Ishikawa (cell line): ENCODE measurements around the gene GUCD1.

Source experiments
- CEBPB ChIP-seq: IDR thresholded peaks from 2 replicates; pipeline ENCODE4 v1.6.1; 2012
- CREB1 ChIP-seq: IDR thresholded peaks from 2 replicates; pipeline ENCODE4 v1.6.1; 2012; ENCODE audit warnings: low read depth
- EGR1 ChIP-seq: IDR thresholded peaks from 2 replicates; pipeline ENCODE4 v1.6.1; 2012
- EP300 ChIP-seq: IDR thresholded peaks from 2 replicates; pipeline ENCODE4 v1.6.1; 2012; ENCODE audit warnings: borderline replicate concordance
- FOXM1 ChIP-seq: IDR thresholded peaks from 2 replicates; pipeline ENCODE4 v1.6.1; 2012; ENCODE audit warnings: low read depth, borderline replicate concordance
- NFIC ChIP-seq: IDR thresholded peaks from 2 replicates; pipeline ENCODE4 v1.6.1; 2012
- RAD21 ChIP-seq: IDR thresholded peaks from 2 replicates; pipeline ENCODE4 v1.6.1; 2012; ENCODE audit warnings: low read depth
- TAF1 ChIP-seq: IDR thresholded peaks from 2 replicates; pipeline ENCODE4 v1.6.1; 2012; ENCODE audit warnings: low read depth, mild to moderate bottlenecking
- TCF12 ChIP-seq: IDR thresholded peaks from 2 replicates; pipeline ENCODE4 v1.6.1; 2012; ENCODE audit warnings: low read depth
- TEAD4 ChIP-seq: IDR thresholded peaks from 2 replicates; pipeline ENCODE4 v1.6.1; 2012
- USF1 ChIP-seq: IDR thresholded peaks from 2 replicates; pipeline ENCODE4 v1.6.1; 2012
- YY1 ChIP-seq: IDR thresholded peaks from 2 replicates; pipeline ENCODE4 v1.6.1; 2012; ENCODE audit warnings: low read depth
- ZBTB7A ChIP-seq: IDR thresholded peaks from 2 replicates; pipeline ENCODE4 v1.6.1; 2012; ENCODE audit warnings: low read depth
- TF ChIP-seq, protein P1 (sequence below): IDR thresholded peaks from 2 replicates; pipeline ENCODE4 v1.6.1; 2012; ENCODE audit warnings: low read depth, mild to moderate bottlenecking
- TF ChIP-seq, protein P2 (sequence below): IDR thresholded peaks from 2 replicates; pipeline ENCODE4 v1.6.1; 2012

The GUCD1 gene

DNA sequence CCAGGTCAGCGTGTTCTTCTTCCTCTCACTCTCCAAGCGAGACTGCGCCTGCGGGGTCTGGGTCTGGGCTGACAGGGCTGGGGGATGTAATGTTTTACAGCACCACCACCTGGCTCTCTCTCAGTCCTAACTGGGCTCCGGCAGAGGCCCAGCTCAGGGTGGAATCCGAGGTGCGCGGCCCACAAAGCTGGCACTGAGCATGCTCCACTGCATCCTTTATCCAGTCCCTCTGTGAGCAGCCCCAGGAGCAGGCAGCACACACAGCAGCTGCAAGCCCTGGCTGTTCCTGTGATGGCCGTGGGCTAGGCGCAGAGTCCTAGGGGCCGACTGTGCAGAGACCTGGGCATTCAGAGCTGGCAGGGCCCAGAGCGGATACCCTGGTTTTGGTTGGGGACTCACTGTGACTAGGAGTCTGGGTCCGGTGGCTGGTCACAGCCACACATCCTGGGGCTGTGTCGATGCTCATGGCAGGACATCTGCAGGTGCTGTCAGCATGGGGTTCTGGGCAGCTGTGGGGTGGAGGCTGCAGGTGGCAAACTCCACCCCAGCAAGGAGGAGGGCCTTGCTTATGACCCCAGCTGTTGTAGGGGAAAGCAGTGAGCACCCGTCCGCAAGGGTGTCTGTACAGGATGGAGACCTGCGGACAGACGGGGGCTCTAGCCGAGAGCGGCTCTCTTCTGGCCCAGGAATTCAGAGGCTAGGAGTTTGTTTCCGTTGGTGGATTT is 34.0 kb upstream of the GUCD1 start:
- TF ChIP-seq, protein P1, sequence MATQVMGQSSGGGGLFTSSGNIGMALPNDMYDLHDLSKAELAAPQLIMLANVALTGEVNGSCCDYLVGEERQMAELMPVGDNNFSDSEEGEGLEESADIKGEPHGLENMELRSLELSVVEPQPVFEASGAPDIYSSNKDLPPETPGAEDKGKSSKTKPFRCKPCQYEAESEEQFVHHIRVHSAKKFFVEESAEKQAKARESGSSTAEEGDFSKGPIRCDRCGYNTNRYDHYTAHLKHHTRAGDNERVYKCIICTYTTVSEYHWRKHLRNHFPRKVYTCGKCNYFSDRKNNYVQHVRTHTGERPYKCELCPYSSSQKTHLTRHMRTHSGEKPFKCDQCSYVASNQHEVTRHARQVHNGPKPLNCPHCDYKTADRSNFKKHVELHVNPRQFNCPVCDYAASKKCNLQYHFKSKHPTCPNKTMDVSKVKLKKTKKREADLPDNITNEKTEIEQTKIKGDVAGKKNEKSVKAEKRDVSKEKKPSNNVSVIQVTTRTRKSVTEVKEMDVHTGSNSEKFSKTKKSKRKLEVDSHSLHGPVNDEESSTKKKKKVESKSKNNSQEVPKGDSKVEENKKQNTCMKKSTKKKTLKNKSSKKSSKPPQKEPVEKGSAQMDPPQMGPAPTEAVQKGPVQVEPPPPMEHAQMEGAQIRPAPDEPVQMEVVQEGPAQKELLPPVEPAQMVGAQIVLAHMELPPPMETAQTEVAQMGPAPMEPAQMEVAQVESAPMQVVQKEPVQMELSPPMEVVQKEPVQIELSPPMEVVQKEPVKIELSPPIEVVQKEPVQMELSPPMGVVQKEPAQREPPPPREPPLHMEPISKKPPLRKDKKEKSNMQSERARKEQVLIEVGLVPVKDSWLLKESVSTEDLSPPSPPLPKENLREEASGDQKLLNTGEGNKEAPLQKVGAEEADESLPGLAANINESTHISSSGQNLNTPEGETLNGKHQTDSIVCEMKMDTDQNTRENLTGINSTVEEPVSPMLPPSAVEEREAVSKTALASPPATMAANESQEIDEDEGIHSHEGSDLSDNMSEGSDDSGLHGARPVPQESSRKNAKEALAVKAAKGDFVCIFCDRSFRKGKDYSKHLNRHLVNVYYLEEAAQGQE: no peak
- TF ChIP-seq TCF12: peak; percentile 36; the same call in 1 of the 2 replicates

DNA sequence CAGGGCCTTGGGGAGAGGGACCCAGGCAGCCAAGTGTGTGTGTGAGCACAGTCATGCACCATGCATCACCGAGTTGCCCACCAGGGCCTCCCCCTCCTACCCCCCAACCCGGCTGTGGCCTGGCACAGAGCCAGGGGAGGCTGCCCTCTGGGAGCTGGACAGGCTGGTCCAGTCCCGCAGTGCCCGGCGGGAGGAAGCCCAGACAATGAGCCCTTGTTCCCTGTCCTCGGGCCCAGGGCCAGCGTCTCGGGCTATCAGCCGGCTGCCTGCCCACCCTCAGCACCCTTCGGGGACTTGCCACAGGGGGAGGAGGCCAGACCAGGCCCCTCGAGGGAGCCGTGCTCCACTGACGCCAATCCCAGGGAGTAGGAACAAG is 33.4 kb upstream of the GUCD1 start:
- TF ChIP-seq ZBTB7A (peak; percentile 97), YY1 (0 out of 2 replicates have a peak, but pooled peaks have one; percentile 22), TEAD4 (peak; percentile 23; the same call in 1 of the 2 replicates), TCF12 (peak; percentile 82), EP300 (peak; percentile 73), FOXM1 (no peak), RAD21 (no peak), NFIC (peak; percentile 99), TAF1 (no peak), CEBPB (no peak), USF1 (no peak), CREB1 (no peak), EGR1 (no peak)
- TF ChIP-seq, protein P1: no peak
- TF ChIP-seq, protein P2, sequence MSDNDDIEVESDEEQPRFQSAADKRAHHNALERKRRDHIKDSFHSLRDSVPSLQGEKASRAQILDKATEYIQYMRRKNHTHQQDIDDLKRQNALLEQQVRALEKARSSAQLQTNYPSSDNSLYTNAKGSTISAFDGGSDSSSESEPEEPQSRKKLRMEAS: no peak

- TF ChIP-seq EP300 (no peak), TCF12 (no peak), CEBPB (no peak), YY1 (no peak), FOXM1 (no peak), EGR1 (no peak), USF1 (no peak), RAD21 (no peak), ZBTB7A (no peak), CREB1 (no peak), TAF1 (no peak), TEAD4 (no peak), NFIC (no peak)
- TF ChIP-seq, protein P2: no peak
- TF ChIP-seq, protein P1: no peak
Measured at GRCh38 chr22:24587948-24588347, 33.0 kb upstream of the GUCD1 start.

DNA sequence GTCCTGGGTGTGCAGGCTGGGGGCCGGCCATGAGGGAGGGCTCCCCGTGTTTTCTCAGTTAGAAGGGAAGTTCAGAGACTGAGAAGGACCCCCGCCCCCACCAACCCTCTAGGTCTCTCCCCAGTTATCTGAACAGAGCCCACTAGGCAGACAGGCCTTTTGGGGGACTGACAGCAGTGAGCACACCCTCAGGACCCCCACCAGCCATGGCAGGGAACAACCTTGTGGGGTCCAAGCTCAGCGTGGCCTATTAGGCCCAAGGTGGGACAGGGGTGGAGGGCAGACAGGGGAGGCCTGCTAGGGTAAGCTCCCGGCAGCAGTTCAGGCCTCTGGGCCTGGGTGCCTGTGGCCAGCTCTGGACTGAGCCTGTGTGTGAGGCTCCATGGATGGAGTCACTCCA is 32.3 kb upstream of the GUCD1 start:
- no peak for TF ChIP-seq YY1
- no peak for TF ChIP-seq FOXM1
- TF ChIP-seq TAF1: no peak
- no peak for TF ChIP-seq ZBTB7A
- no peak for TF ChIP-seq NFIC
- no peak for TF ChIP-seq CEBPB
- TF ChIP-seq TEAD4: no peak
- TF ChIP-seq TCF12: no peak
- TF ChIP-seq EP300: no peak
- TF ChIP-seq, protein P1: no peak
- no peak for TF ChIP-seq CREB1
- TF ChIP-seq, protein P2: no peak
